Chondrocyte (in vitro differentiated cells): ENCODE measurements around the gene MICALL2. TPM values are rescaled to one million over a fixed set of nuclear protein-coding genes. Genes with fewer than 3 reads are reported as not detected.

Source experiments
- DNase-seq: peaks from one replicate; pipeline ENCODE4 v3.0.0; 2021; ENCODE audit warnings: mixed read lengths, low spot score
- H3K27ac Mint-ChIP-seq: one replicate; pipeline ENCODE4 v1.8.0; 2021; ENCODE audit warnings: mild to moderate bottlenecking, moderate library complexity, mixed read lengths; ENCODE audit not compliant: unreplicated experiment
- H3K27me3 Mint-ChIP-seq: 2 replicates; pipeline ENCODE4 v1.8.0; 2021; ENCODE audit warnings: low read depth, mixed read lengths
- H3K36me3 Mint-ChIP-seq: 2 replicates; pipeline ENCODE4 v1.8.0; 2021; ENCODE audit warnings: low read depth, mixed read lengths
- H3K4me1 Mint-ChIP-seq: 2 replicates; pipeline ENCODE4 v1.8.0; 2021; ENCODE audit warnings: low read depth, mild to moderate bottlenecking, mixed read lengths
- H3K4me3 Mint-ChIP-seq: one replicate; pipeline ENCODE4 v1.8.0; 2021; ENCODE audit warnings: mild to moderate bottlenecking, moderate library complexity, mixed read lengths; ENCODE audit not compliant: unreplicated experiment
- H3K9me3 Mint-ChIP-seq: 2 replicates; pipeline ENCODE4 v1.8.0; 2021; ENCODE audit warnings: low read depth, mixed read lengths
- CTCF ChIP-seq: fragments of 200-600 bp; sonication (generic); IDR thresholded peaks from 2 replicates; pipeline ENCODE4 v1.5.0; 2021; ENCODE audit warnings: antibody characterized with exemption, mild to moderate bottlenecking, moderate library complexity
- total RNA-seq: library from RNA; stranded (reverse); gene quantifications from 3 replicates; pipeline ENCODE4 v1.2.1, GENCODE V29; 2021

Gene MICALL2
- total RNA-seq, 1 donor from 2014 or later, result 44.5 TPM

DNA sequence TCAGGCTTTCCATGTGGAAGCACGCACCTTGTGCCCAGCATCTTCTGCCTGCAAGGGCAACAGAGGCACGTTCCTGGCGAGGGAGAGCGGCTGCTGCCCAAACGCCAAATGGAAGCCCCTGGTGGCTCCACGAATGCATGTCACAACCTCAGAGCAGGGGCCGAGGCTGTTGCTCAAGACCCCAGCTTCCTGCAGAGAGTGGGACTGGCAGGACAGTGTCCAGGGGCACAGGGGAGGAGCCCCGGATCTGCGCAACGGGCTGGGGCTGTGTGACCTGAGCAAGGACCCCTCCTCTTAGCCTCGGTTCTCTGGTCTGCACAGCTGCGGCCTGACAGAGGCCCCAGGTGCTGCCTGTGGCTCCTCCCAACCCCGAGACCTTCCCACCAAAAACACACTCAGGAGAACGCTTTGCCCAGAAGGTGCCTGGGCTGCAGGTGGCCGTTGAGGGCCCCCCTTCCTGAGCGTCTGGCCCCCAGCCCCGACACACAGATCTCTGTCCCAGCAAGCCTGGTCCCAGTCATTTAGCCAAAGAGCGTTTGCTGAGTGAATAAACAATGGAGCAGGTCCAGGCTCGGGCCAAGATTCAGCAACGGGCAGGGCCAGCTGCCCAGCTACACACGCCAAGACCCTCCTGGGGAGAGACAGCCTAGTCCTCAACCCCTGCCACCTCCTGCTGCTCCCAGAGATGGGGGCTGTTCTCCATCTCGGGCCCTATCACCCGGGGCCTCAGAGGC, 1.2 kb downstream of the MICALL2 start:
- DNase-seq, result no peak
- Mint-ChIP-seq H3K4me1 (peaks cover 69% of the 10 kb centered on the region), H3K9me3 (no peaks in the 10 kb centered on the region), H3K36me3 (no peaks in the 10 kb centered on the region), H3K27ac (peak overlapping the region; percentile 91), H3K27me3 (no peaks in the 10 kb centered on the region), H3K4me3 (peak overlapping the region; percentile 90)
- TF ChIP-seq CTCF, result no peak

DNA sequence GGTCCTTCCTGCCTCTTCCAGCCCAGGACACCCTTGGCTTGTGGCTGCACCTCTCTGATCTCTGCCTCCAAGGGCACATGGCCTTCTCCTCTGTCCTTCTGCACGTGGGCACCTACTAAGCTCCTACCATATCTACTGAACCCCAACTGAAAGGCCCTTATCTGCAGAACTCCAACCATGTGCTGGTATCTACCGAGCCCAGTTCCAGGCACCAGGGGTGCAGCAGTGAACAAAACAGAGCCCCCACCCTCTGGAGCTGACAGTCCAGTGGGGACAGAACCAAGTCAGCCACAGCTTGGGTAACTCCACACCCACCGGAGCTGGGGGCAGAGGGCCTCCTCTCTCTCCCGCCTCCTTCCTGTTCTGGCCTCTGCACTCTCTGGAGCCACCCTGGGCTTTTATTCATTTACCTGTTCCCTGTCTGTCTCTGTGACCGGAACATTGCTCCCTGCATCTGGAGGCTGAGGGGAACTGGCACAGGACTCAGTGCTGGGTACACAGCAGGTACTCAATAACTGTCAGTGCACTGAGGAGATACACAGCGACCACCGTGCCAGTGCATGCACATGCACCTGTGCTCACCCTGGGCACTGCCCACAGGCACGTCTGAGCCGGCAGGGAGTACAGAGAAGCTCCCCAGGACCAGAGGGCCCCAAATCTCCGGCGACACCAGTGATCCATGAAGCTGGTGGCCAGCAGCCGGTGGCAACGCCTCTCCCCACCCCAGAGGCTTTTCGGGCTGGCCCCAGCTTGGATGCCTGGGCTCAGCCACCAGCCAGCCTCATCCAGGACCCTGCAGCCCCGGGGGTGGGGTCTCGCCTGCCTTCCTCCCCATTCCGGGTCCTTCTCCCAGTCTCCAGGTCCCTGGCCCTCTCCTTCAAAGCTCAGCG, 2.0 kb downstream of the MICALL2 start:
- Mint-ChIP-seq H3K4me3 (peak overlapping the region; percentile 90), H3K27ac (peak overlapping the region; percentile 91), H3K9me3 (no peaks in the 10 kb centered on the region), H3K4me1 (peaks cover 69% of the 10 kb centered on the region), H3K27me3 (no peaks in the 10 kb centered on the region), H3K36me3 (no peaks in the 10 kb centered on the region)
- no peak for TF ChIP-seq CTCF
- no peak for DNase-seq

GRCh38 chr7:1455955-1456354, 3.3 kb downstream of the MICALL2 start:
- Mint-ChIP-seq H3K9me3 (no peaks in the 10 kb centered on the region), H3K4me3 (no peak overlapping the region), H3K36me3 (no peaks in the 10 kb centered on the region), H3K4me1 (peaks cover 61% of the 10 kb centered on the region), H3K27ac (no peak overlapping the region), H3K27me3 (no peaks in the 10 kb centered on the region)
- DNase-seq, result no peak
- TF ChIP-seq CTCF, result no peak

DNA sequence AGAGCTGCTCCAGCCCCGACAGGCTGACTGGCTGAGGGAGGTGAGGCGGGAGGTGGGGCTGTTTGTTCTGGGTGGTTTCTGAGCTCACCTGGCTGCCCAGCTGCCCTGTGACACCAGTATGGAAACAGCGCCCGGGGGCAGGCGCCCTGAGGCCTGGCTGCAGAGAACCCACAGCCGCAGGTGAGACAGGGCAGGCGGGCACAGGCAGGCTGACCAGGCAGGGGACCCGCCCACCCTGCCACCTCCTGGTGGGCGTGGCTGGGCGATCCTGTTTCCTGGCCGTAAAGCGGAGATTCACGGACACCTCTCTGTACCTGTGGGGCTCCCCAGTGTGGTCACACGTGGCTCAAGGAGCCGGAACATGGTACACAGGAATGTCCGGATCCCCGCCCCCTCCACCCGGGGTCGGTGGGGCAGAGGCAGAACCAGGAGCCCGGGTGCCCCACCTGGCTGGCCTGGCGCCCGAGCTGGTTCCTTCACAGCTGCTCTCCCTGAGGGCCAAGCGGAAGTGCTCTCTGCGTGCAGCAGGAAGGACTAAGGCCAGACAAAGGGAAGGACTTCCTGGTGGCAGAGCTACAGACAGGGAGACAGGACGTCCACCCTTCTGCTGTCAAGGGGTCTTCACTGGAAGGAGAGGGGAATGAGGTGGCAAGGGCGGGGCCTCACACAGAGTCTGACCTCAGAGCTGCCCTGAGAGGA, 3.9 kb downstream of the MICALL2 start:
- Mint-ChIP-seq H3K4me3 (no peak overlapping the region), H3K4me1 (peaks cover 57% of the 10 kb centered on the region), H3K27ac (no peak overlapping the region), H3K36me3 (no peaks in the 10 kb centered on the region), H3K9me3 (no peaks in the 10 kb centered on the region), H3K27me3 (no peaks in the 10 kb centered on the region)
- DNase-seq, result no peak
- no peak for TF ChIP-seq CTCF

DNA sequence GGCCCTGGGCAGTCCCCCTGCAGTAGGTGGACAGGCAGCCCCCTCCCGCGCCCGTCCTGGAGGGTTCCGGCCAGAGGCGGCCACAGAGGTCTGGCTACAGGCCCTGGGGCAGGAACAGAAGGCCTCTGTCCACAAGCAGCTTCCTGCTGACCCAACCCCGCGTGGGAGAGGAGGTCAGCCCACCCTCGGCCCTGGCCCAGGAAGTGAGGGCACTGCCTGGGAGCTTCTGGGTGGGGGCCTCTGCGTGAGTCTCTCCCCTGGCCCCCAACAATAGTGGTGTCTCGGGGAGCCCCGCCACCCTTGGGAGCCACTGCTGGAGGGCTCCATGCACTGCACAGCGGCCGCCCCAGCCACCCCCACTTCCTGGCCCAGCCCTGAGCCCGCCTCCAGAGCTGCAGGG, 4.7 kb downstream of the MICALL2 start:
- no peak overlapping the region for H3K4me3 Mint-ChIP-seq
- H3K4me1 Mint-ChIP-seq, result peaks cover 52% of the 10 kb centered on the region
- H3K9me3 Mint-ChIP-seq, result no peaks in the 10 kb centered on the region
- no peaks in the 10 kb centered on the region for H3K36me3 Mint-ChIP-seq
- no peak for TF ChIP-seq CTCF
- no peaks in the 10 kb centered on the region for H3K27me3 Mint-ChIP-seq
- no peak for DNase-seq
- no peak overlapping the region for H3K27ac Mint-ChIP-seq
